Measurements from ENCODE around the gene PRSS48.
"Not testable (repeated sequence)": the region's sequence is repeated elsewhere in the genome, so short reads cannot be mapped to it uniquely, and the experiment has no call there.

Gene PRSS48

GRCh38 chr4:151321586-151321985 is 44.6 kb downstream of the PRSS48 start:
- DNase-seq = no peak

GRCh38 chr4:151322161-151322560 is 45.2 kb downstream of the PRSS48 start:
- DNase-seq = not testable (repeated sequence)

GRCh38 chr4:151322570-151322969 is 45.6 kb downstream of the PRSS48 start:
- DNase-seq = no peak

GRCh38 chr4:151323667-151324066 is 46.7 kb downstream of the PRSS48 start:
- no peak for DNase-seq

GRCh38 chr4:151324124-151324751 is 47.3 kb downstream of the PRSS48 start:
- no peak for DNase-seq

GRCh38 chr4:151324752-151325110 is 47.8 kb downstream of the PRSS48 start:
- no peak for DNase-seq

- DNase-seq = no peak
Observed at GRCh38 chr4:151325111-151325948, 48.4 kb downstream of the PRSS48 start, which contains the start of gene SH3D19. SH3D19 (minus strand) TSS chr4:151325605; CDS start chr4:151325352, 253 bp downstream.

GRCh38 chr4:151325949-151326246 is 48.9 kb downstream of the PRSS48 start:
- DNase-seq = no peak

GRCh38 chr4:151329217-151330007 is 52.5 kb downstream of the PRSS48 start:
- no peak for DNase-seq

GRCh38 chr4:151331276-151332042 is 54.5 kb downstream of the PRSS48 start:
- DNase-seq = no peak

GRCh38 chr4:151339467-151339866 is 62.5 kb downstream of the PRSS48 start:
- DNase-seq = no peak

- DNase-seq = no peak
Observed at GRCh38 chr4:151340751-151341385, 63.9 kb downstream of the PRSS48 start.
